Retinal pigment epithelial cell (primary cell): ENCODE data around the gene GUCY1A2.

ENCODE experiments used
- DNase-seq: peaks from one replicate; pipeline ENCODE4 v3.0.0-alpha.2; 2010; ENCODE audit warnings: low read depth
- H3K4me3 ChIP-seq: 2 replicates; pipeline ENCODE4 v1.5.1; 2011; ENCODE audit warnings: mild to moderate bottlenecking, low read length, control low read depth, moderate library complexity
- TF ChIP-seq, protein P1 (sequence below): conservative IDR thresholded peaks from 2 replicates; pipeline ENCODE4 v1.5.1; 2011; ENCODE audit warnings: low read depth, low read length, control low read depth, inconsistent platforms

GUCY1A2 gene

DNA sequence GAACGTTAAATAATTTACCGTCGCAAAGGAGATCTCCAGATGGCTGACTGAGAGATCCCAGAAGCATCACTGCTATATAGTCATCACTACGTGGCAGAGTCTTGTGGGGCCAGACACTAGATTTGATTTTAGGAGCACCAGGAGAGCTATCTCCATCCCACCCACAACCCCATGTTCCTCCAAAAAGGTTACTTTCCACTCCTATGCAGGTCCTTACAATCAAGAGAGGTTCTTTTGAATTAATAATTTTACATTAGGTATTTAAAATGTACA lies 19.4 kb downstream of the GUCY1A2 start:
- no peak for DNase-seq
- no peak overlapping the region for H3K4me3 ChIP-seq
- TF ChIP-seq, protein P1, sequence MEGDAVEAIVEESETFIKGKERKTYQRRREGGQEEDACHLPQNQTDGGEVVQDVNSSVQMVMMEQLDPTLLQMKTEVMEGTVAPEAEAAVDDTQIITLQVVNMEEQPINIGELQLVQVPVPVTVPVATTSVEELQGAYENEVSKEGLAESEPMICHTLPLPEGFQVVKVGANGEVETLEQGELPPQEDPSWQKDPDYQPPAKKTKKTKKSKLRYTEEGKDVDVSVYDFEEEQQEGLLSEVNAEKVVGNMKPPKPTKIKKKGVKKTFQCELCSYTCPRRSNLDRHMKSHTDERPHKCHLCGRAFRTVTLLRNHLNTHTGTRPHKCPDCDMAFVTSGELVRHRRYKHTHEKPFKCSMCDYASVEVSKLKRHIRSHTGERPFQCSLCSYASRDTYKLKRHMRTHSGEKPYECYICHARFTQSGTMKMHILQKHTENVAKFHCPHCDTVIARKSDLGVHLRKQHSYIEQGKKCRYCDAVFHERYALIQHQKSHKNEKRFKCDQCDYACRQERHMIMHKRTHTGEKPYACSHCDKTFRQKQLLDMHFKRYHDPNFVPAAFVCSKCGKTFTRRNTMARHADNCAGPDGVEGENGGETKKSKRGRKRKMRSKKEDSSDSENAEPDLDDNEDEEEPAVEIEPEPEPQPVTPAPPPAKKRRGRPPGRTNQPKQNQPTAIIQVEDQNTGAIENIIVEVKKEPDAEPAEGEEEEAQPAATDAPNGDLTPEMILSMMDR, result no peak

DNA sequence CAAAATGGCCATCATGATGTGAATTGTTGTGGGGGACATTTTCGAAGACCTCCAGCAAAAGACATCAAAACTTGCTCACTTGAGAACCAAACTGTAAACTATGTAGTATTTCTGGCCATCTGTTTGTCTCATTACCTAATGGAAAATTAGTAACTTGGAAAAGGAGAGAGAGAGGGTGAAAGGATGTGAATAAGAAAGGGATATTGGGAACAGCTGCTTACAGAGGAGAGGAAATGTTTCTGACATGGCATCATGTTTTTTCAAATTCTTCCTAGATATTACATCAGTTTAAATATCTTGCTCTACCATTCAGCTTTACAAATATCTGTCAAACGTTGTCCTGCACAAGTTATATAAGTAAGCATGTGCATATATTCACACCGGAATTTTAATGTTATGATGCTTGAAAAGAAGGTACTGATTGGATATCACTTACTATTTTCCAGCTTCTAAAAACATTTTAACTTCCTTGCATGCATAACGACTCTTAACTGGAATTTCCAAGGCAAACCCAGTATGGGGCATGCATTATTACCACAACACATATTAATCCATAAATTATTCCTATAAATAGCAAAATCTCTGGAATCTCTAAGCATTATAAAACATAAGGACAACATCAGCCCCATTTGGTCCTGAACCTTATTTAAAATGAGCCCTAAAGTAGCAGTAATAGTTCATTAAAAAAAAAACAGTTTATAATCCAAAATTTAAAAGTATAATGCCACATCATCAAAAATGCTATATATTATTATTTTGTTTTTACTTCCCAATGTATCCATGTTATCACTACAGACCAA lies 20.0 kb downstream of the GUCY1A2 start:
- no peak overlapping the region for H3K4me3 ChIP-seq
- TF ChIP-seq, protein P1, result no peak
- no peak for DNase-seq

DNA sequence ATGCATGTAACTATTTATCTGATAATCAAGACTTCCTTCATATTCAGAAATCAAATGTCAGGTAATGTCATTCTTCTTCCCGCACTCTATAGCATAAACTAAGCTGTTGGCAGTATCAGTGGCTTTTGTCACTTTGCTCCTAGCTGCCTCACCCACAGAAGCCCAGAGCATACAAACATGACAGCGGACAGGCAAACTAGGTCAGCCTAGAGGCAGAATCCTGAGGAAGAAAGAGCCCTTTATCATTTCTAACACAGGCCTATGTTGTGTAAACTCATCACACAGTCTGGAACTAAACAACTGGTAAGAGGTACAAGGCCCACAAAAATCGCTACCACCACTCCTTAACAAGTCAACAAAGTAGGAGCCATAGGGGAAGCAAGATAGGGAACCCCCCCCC lies 21.0 kb downstream of the GUCY1A2 start:
- H3K4me3 ChIP-seq, result no peak overlapping the region
- TF ChIP-seq, protein P1, result no peak
- DNase-seq, result no peak

DNA sequence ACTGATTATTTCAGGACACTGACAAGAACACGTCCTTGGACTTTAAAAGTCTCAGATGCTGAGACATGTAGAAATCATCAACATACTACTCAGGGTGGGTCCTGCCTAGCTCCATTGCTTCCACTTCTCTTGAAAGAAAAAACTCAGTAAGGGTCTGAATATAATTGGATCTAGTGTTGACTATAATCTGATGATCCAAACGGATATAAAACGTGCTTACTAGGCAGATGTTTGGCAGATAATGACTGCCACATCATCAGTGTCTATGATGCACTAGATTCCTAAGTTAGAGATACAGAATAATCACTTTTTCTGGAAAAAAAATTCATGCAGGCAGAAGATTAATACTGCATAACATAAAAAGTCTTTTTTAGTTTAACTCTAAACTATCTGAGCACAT lies 21.6 kb downstream of the GUCY1A2 start:
- TF ChIP-seq, protein P1, result no peak
- no peak overlapping the region for H3K4me3 ChIP-seq
- no peak for DNase-seq

DNA sequence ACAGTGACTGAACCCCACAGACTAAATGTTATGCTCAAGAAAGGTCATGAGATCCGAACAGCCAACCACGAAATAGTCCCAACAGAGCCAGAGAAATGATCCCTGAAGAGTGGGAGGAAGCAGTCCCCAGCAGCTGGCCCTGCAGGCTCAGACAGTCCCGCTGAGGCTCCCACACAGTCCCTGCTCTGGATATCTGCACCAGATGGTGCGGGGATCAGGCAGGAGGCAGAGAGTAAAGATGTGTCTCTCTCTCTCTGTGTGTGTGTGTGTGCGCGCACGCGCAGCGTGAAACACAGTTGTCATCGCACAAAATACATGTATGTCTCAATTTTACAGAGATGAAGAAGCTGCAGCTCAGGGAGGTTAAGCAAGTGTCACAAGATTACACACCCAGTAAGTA lies 27.9 kb downstream of the GUCY1A2 start:
- DNase-seq, result no peak
- H3K4me3 ChIP-seq, result no peak overlapping the region
- TF ChIP-seq, protein P1, result no peak

DNA sequence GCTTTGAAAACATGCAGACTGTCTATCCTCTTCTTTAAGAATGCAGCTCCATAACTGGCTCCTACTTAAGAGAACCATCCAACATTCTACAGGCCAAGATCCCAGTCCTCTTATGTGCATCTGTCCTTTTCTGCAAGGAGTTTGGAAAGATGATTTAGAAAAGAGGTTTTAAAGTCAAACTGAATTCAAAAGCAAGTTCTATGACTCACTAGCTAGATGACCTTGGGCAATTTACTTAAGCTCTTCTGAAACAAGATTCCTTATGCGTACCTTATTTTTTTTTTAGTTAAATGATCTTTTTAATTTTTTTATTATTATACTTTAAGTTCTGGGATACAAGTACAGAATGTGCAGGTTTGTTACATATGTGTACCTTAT lies 29.2 kb downstream of the GUCY1A2 start:
- no peak overlapping the region for H3K4me3 ChIP-seq
- DNase-seq, result no peak
- TF ChIP-seq, protein P1, result no peak

DNA sequence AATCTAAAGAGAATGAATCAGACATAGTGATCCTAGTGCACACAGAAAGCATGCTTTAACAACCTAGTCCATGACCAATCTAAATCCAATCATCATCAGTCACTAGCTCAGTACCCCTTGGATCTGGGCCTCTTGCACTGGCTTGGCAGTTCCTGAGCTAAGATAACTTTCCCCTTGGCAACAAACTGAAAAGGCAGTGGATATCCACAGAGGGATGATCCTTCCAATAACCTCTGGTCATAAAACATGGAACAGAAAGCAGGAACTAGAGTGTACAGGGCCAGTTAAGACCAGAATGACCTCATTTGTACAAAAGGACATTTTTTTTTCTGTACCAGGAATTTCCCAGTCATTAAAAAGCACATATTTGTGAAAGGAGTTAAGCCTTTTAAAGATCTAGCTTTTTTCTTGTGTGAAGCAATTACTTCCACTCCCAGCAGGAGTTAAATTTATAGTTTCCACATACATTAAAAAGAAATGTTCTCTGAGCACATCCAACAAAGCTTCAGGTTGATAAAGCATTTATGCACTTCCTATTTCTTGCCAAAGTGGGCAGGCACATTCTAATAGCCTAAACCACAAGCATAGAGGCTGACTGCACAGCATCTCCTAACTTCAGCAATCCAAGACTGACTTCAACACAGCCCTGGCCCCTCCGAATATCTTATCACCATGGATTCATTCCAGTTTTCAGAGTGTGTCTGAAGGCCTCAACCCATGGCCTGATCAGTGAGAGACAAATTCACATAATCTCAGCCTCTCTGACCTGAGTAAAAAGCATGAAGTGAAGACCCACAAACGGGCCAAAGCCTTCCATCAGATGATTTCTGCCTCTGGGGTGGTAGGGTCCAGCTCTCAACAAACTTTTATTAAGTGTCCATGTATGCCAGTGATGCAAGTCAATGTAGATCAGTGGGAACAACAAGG lies 29.9 kb downstream of the GUCY1A2 start:
- TF ChIP-seq, protein P1, result no peak
- peak; percentile 81 for DNase-seq
- no peak overlapping the region for H3K4me3 ChIP-seq
